Large intestine (tissue), 3 donors: Measurements from ENCODE around the gene PTPN4. TPM values are rescaled to one million over a fixed set of nuclear protein-coding genes. Genes with fewer than 3 reads are reported as not detected.
A peak's percentile ranks its signal among the peaks of the same experiment; 100 is the strongest.

Experiments used
- DNase-seq, 2 donors: peaks; one replicate each; pipeline versions ENCODE4 v3.0.0 to v3.0.0-alpha.2; 2013
- H3K27ac ChIP-seq: one replicate; pipeline ENCODE4 v1.5.1; 2013; ENCODE audit warnings: low read length
- H3K27me3 ChIP-seq: 2 replicates; pipeline ENCODE4 v1.6.1; 2013; ENCODE audit warnings: low read length; ENCODE audit not compliant: control insufficient read depth, insufficient read depth
- H3K36me3 ChIP-seq: 2 replicates; pipeline ENCODE4 v1.6.1; 2013; ENCODE audit warnings: low read length; ENCODE audit not compliant: control insufficient read depth, insufficient read depth
- H3K4me1 ChIP-seq: one replicate; pipeline ENCODE4 v1.6.1; 2013; ENCODE audit warnings: low read length; ENCODE audit not compliant: control insufficient read depth, insufficient read depth
- H3K4me3 ChIP-seq: one replicate; pipeline ENCODE4 v1.5.1; 2013; ENCODE audit warnings: low read length
- H3K9me3 ChIP-seq: one replicate; pipeline ENCODE4 v1.6.1; 2013; ENCODE audit warnings: mild to moderate bottlenecking, low read depth, low read length, moderate library complexity; ENCODE audit not compliant: control insufficient read depth
- WGBS: methylation state at CpG from one replicate; pipeline ENCODE4 v1.1.5; 2013; ENCODE audit warnings: low lambda C conversion rate; ENCODE audit not compliant: insufficient coverage; 5-methylcytosine and 5-hydroxymethylcytosine counted together
- polyA plus RNA-seq: library from polyadenylated mRNA; unstranded; fragments of 120-200 nt; gene quantifications from one replicate; pipeline ENCODE4 v1.2.1, GENCODE V29; 2013

The PTPN4 gene
- polyA plus RNA-seq, 1 donor: 13.3 TPM

GRCh38 chr2:119852214-119852613 is 92.5 kb downstream of the PTPN4 start:
- Histone ChIP-seq H3K27me3 (no peaks in the 10 kb centered on the region), H3K36me3 (no peaks in the 10 kb centered on the region), H3K4me3 (no peak overlapping the region), H3K27ac (no peak overlapping the region), H3K9me3 (peaks cover 8% of the 10 kb centered on the region), H3K4me1 (no peaks in the 10 kb centered on the region)
- DNase-seq: no peak
- WGBS: 96% methylated on average over 5 of the region's 6 CpGs

- Histone ChIP-seq H3K27ac (no peak overlapping the region), H3K36me3 (no peaks in the 10 kb centered on the region)
- 100% methylated on average over 2 of the region's 8 CpGs for WGBS
These were observed 94.2 kb downstream of the PTPN4 start for GRCh38 chr2:119853777-119854399.

GRCh38 chr2:119856469-119856901 is 96.8 kb downstream of the PTPN4 start:
- peaks cover 6% of the 10 kb centered on the region for H3K9me3 ChIP-seq
- no peaks in the 10 kb centered on the region for H3K4me1 ChIP-seq
- no peak overlapping the region for H3K27ac ChIP-seq
- H3K36me3 ChIP-seq: no peaks in the 10 kb centered on the region
- DNase-seq: peak in 1 of 2 donors; percentile 43
- no peak overlapping the region for H3K4me3 ChIP-seq
- no CpG with 5 or more reads among the region's 2 CpGs for WGBS
- H3K27me3 ChIP-seq: no peaks in the 10 kb centered on the region

More at GRCh38 chr2:119853777-119854399, 94.2 kb downstream of the PTPN4 start:
- DNase-seq: no peak
- Histone ChIP-seq H3K9me3 (peaks cover 8% of the 10 kb centered on the region), H3K4me1 (no peaks in the 10 kb centered on the region), H3K4me3 (no peak overlapping the region), H3K27me3 (no peaks in the 10 kb centered on the region)

GRCh38 chr2:119857742-119858141 is 98.0 kb downstream of the PTPN4 start:
- no CpG with 5 or more reads among the region's 3 CpGs for WGBS
- Histone ChIP-seq H3K4me1 (no peaks in the 10 kb centered on the region), H3K4me3 (no peak overlapping the region), H3K9me3 (no peaks in the 10 kb centered on the region), H3K36me3 (no peaks in the 10 kb centered on the region), H3K27me3 (no peaks in the 10 kb centered on the region), H3K27ac (no peak overlapping the region)
- no peak for DNase-seq

DNA sequence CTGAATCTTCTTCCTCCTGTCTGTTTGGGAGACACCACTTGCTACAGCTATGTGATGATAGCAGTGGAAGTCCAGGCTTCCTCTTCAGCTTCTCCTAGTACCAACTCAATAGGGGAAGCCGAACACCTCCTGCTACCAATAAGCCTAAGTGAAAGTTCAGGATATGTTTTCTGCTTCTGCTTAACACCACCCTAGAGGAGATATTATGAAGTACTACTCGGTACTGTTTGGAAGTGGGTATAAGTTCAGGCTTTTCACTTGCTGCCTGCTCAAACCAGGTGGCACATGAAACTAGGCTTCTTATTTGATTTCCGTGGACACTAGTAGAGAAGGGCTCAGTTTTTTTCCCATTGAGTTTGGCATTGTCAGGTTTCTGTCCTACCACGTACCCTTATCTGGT is 99.8 kb downstream of the PTPN4 start:
- WGBS: no CpG with 5 or more reads among the region's 4 CpGs

GRCh38 chr2:119860924-119861323 is 101.2 kb downstream of the PTPN4 start:
- Histone ChIP-seq H3K4me3 (no peak overlapping the region), H3K9me3 (no peaks in the 10 kb centered on the region), H3K36me3 (no peaks in the 10 kb centered on the region), H3K4me1 (no peaks in the 10 kb centered on the region), H3K27me3 (no peaks in the 10 kb centered on the region), H3K27ac (no peak overlapping the region)
- no peak for DNase-seq
- WGBS: 100% methylated on average over 1 of the region's 7 CpGs

More for the DNA sequence above, 99.8 kb downstream of the PTPN4 start:
- Histone ChIP-seq H3K4me1 (no peaks in the 10 kb centered on the region), H3K27me3 (no peaks in the 10 kb centered on the region), H3K27ac (no peak overlapping the region), H3K9me3 (no peaks in the 10 kb centered on the region), H3K36me3 (no peaks in the 10 kb centered on the region), H3K4me3 (no peak overlapping the region)
- no peak for DNase-seq

- DNase-seq: no peak
- Histone ChIP-seq H3K27me3 (no peaks in the 10 kb centered on the region), H3K27ac (no peak overlapping the region), H3K4me3 (no peak overlapping the region), H3K9me3 (no peaks in the 10 kb centered on the region), H3K36me3 (no peaks in the 10 kb centered on the region), H3K4me1 (no peaks in the 10 kb centered on the region)
- WGBS: 0% methylated on average over 1 of the region's 3 CpGs
These were observed 102.6 kb downstream of the PTPN4 start for GRCh38 chr2:119862127-119862889.

DNA sequence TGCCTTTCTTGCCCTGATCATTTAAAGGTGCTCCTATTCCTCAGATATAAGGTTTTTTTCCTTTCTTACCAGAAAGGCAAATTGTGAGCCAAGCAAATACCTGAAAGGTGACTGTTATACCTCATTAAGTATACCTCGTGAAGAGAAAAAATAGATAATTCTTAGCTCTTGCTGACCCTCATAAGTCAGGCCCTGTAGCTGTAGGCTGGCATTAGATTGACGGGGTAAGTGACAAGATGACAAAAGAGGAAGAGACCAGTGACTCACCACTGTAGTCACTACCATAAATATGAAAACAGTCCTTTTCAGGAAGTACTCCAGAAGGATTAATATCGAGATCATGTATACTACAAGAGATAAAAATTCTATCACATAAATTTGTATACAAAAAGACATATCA is 104.6 kb downstream of the PTPN4 start:
- 83% methylated on average over 1 of the region's 3 CpGs for WGBS
- Histone ChIP-seq H3K9me3 (no peaks in the 10 kb centered on the region), H3K4me1 (no peaks in the 10 kb centered on the region), H3K4me3 (no peak overlapping the region), H3K27me3 (no peaks in the 10 kb centered on the region), H3K36me3 (no peaks in the 10 kb centered on the region), H3K27ac (no peak overlapping the region)
- no peak for DNase-seq

DNA sequence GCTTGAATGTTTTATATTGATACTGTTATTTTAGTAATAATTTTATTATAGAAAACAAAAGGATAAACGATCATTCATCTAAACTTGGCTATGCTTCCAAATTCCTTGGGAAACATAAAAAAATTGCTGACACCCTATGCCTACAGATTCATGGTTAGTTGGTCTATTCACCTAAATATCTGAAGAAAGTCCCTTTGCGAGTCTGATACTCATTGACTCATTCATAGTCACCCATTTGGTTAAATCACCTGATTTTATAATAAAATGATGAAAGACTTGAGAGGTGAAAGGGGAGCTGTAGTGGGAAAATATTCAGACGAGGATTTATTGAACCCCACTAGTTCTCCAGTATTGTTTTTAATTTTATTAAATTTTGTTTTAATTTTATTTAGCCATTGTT is 112.0 kb downstream of the PTPN4 start:
- no peak for DNase-seq
- H3K27ac ChIP-seq: no peak overlapping the region
- WGBS: 94% methylated on average over 2 of the region's 3 CpGs
- no peaks in the 10 kb centered on the region for H3K9me3 ChIP-seq
- no peaks in the 10 kb centered on the region for H3K36me3 ChIP-seq
- no peak overlapping the region for H3K4me3 ChIP-seq
- no peaks in the 10 kb centered on the region for H3K4me1 ChIP-seq
- no peaks in the 10 kb centered on the region for H3K27me3 ChIP-seq

- H3K27ac ChIP-seq: no peak overlapping the region
- H3K4me1 ChIP-seq: no peaks in the 10 kb centered on the region
- H3K36me3 ChIP-seq: no peaks in the 10 kb centered on the region
- DNase-seq: peak in 1 of 2 donors; percentile 22
- H3K27me3 ChIP-seq: no peaks in the 10 kb centered on the region
- WGBS: 83% methylated on average over 2 of the region's 4 CpGs
- H3K4me3 ChIP-seq: no peak overlapping the region
- no peaks in the 10 kb centered on the region for H3K9me3 ChIP-seq
These were observed 113.9 kb downstream of the PTPN4 start for GRCh38 chr2:119873350-119874315.
